K562 (cell line): ENCODE measurements around the gene PLCG2. TPM values are rescaled to one million over a fixed set of nuclear protein-coding genes. Genes with fewer than 3 reads are reported as not detected.

ENCODE experiments used
- ATAC-seq: fragments of 200-7000 bp; cut with Tn5 transposase; 3 replicates; pipeline ENCODE4 v1.9.1; 2020; ENCODE audit warnings: moderate library complexity
- BruUV-seq: library from RNA; stranded (reverse); fragments of 400-500 nt; replicated peaks from 2 replicates; lab custom pipeline; 2021; lab: Mats Ljungman, UMichigan
- CTCF ChIA-PET: fragments of 300-600 bp; formaldehyde crosslinking; extraction: SDS; loops from one replicate; lab custom pipeline; 2021; ENCODE audit warnings: low intra/inter-chr PET ratio; lab: Yijun Ruan, JAX
- POLR2A ChIA-PET: fragments of 300-600, 350-650 bp; sonication (Branson Sonifier 250); formaldehyde crosslinking; extraction: SDS; loops from one replicate; lab custom pipeline; 2021; ENCODE audit warnings: antibody characterized with exemption, inconsistent platforms; lab: Yijun Ruan, JAX
- DNase-seq, 4 experiments: peaks; one replicate each; pipeline versions ENCODE4 v3.0.0 to v3.0.0-alpha.2; 2011 to 2018; ENCODE audit warnings: low spot score in 3 of 4, mixed read lengths in 3 of 4; ENCODE audit errors: extremely low read depth in 1 of 4
- FAIRE-seq: peaks from 2 replicates; lab custom pipeline; 2011; peaks lifted over from hg19 to GRCh38; lab: Jason Lieb, UNC
- H2AFZ ChIP-seq: 2 replicates; pipeline ENCODE4 v1.6.0; 2011; ENCODE audit warnings: low read depth, low read length, control low read depth, inconsistent platforms
- H3K27ac ChIP-seq: fragments of 200-600 bp; 3 replicates; pipeline ENCODE4 v1.8.0; 2011; ENCODE audit warnings: low read depth, mild to moderate bottlenecking, control low read depth, inconsistent platforms, low read length, moderate library complexity, mixed read lengths; ENCODE audit errors: extremely low read depth
- H3K27me3 ChIP-seq, 2 experiments: fragments of 300-600 bp in 1 of 2; 2 replicates in 1 of 2; 3 replicates in 1 of 2; pipeline versions ENCODE4 v1.6.0 to v1.8.0; 2011; ENCODE audit warnings: inconsistent platforms in 2 of 2, low read length in 2 of 2, mild to moderate bottlenecking in 1 of 2, mixed read lengths in 1 of 2, moderate library complexity in 1 of 2; ENCODE audit not compliant: control insufficient read depth in 2 of 2, insufficient read depth in 2 of 2
- H3K36me3 ChIP-seq: fragments of 300-600 bp; 3 replicates; pipeline ENCODE4 v1.8.0; 2011; ENCODE audit warnings: mild to moderate bottlenecking, low read length, inconsistent platforms; ENCODE audit not compliant: control insufficient read depth, insufficient read depth
- H3K4me1 ChIP-seq, 2 experiments: fragments of 200-600 bp in 1 of 2; replicated peaks in 1 of 2; 2 replicates in 1 of 2; 3 replicates in 1 of 2; pipeline versions ENCODE4 v1.5.1 to v1.8.0; 2011; ENCODE audit warnings: inconsistent platforms in 2 of 2, low read length in 2 of 2, mild to moderate bottlenecking in 1 of 2, mixed read lengths in 1 of 2, moderate library complexity in 1 of 2; ENCODE audit not compliant: control insufficient read depth in 2 of 2, insufficient read depth in 2 of 2
- H3K4me2 ChIP-seq: 2 replicates; pipeline ENCODE4 v1.6.1; 2011; ENCODE audit warnings: low read length, control low read depth, inconsistent platforms, mixed read lengths; ENCODE audit not compliant: insufficient read depth
- H3K4me3 ChIP-seq: fragments of 200-600 bp; sonication (generic), shearing (Covaris generic); 2 replicates; pipeline ENCODE4 v1.5.1; 2016; ENCODE audit warnings: control low read depth, inconsistent platforms
- H3K79me2 ChIP-seq: fragments of 200-600 bp; 3 replicates; pipeline ENCODE4 v1.8.0; 2011; ENCODE audit warnings: low read length, inconsistent platforms; ENCODE audit not compliant: control insufficient read depth, insufficient read depth
- H3K9ac ChIP-seq, 2 experiments: 2 replicates each; pipeline versions ENCODE4 v1.6.0 to v1.6.1; 2011; ENCODE audit warnings: low read depth in 2 of 2, low read length in 2 of 2, control low read depth in 1 of 2, inconsistent platforms in 1 of 2, mild to moderate bottlenecking in 1 of 2, mixed read lengths in 1 of 2; ENCODE audit not compliant: insufficient read depth in 1 of 2
- H3K9me1 ChIP-seq: one replicate; pipeline ENCODE4 v1.6.0; 2011; ENCODE audit warnings: inconsistent platforms, mild to moderate bottlenecking, low read length, moderate library complexity; ENCODE audit not compliant: control insufficient read depth, insufficient read depth
- H3K9me3 ChIP-seq: replicated peaks from 2 replicates; pipeline ENCODE4 v1.5.1; 2011; ENCODE audit warnings: low read depth, low read length, inconsistent platforms; ENCODE audit not compliant: control insufficient read depth, insufficient read depth
- H4K20me1 ChIP-seq: replicated peaks from 2 replicates; pipeline ENCODE4 v1.6.1; 2011; ENCODE audit warnings: low read length, inconsistent platforms, mixed read lengths; ENCODE audit not compliant: control insufficient read depth, insufficient read depth
- ARID3B ChIP-seq: fragments of 250-450 bp; sonication (Bioruptor Pico); IDR thresholded peaks from 2 replicates; pipeline ENCODE4 v1.4.0; 2020; ENCODE audit warnings: borderline replicate concordance
- ATF7 ChIP-seq: fragments of 450-650 bp; IDR thresholded peaks from 2 replicates; pipeline ENCODE4 v1.7.1; 2014; ENCODE audit warnings: mild to moderate bottlenecking, moderate library complexity
- BRF1 ChIP-seq: IDR thresholded peaks from 3 replicates; pipeline ENCODE4 v1.6.1; 2011; ENCODE audit warnings: borderline replicate concordance, mild to moderate bottlenecking; ENCODE audit not compliant: insufficient read length; ENCODE audit errors: extremely low read depth
- CXXC5 ChIP-seq: fragments of 250-450 bp; sonication (Bioruptor Pico); IDR thresholded peaks from 2 replicates; pipeline ENCODE4 v1.8.0; 2022; ENCODE audit warnings: inconsistent platforms, mild to moderate bottlenecking, moderate library complexity
- E2F1 ChIP-seq: sonication (generic); formaldehyde crosslinking; IDR thresholded peaks from 2 replicates; pipeline ENCODE4 v1.8.1; 2023; ENCODE audit warnings: mild to moderate bottlenecking, missing genetic modification reagents, moderate library complexity
- ILK ChIP-seq: fragments of 450-650 bp; IDR thresholded peaks from 2 replicates; pipeline ENCODE4 v1.6.1; 2016; ENCODE audit warnings: missing genetic modification characterization, low read depth, mild to moderate bottlenecking, missing compliant biosample characterization, moderate library complexity, borderline replicate concordance
- MYBL2 ChIP-seq, 2 experiments: fragments of 450-650 bp in 1 of 2; sonication (generic) in 1 of 2; formaldehyde crosslinking in 1 of 2; IDR thresholded peaks; 2 replicates each; pipeline versions ENCODE4 v1.6.1 to v1.8.1; 2017 to 2022; ENCODE audit warnings: borderline replicate concordance in 1 of 2, inconsistent platforms in 1 of 2, low read depth in 1 of 2, mild to moderate bottlenecking in 1 of 2, missing genetic modification reagents in 1 of 2, moderate library complexity in 1 of 2
- NCOA2 ChIP-seq, 2 experiments: fragments of 450-650 bp; IDR thresholded peaks; 2 replicates each; pipeline ENCODE4 v1.6.1; 2018; ENCODE audit warnings: mild to moderate bottlenecking in 2 of 2, moderate library complexity in 1 of 2; ENCODE audit not compliant: partially characterized antibody in 2 of 2
- NFYB ChIP-seq: IDR thresholded peaks from 2 replicates; pipeline ENCODE4 v1.6.1; 2011; ENCODE audit warnings: mild to moderate bottlenecking, moderate library complexity; ENCODE audit not compliant: insufficient read length; ENCODE audit errors: extremely low read depth
- PML ChIP-seq: IDR thresholded peaks from 2 replicates; pipeline ENCODE4 v1.6.1; 2012; ENCODE audit warnings: low read length, inconsistent platforms
- THRA ChIP-seq: fragments of 450-650 bp; IDR thresholded peaks from 2 replicates; pipeline ENCODE4 v1.6.1; 2017; ENCODE audit warnings: mild to moderate bottlenecking, moderate library complexity
- ZNF507 ChIP-seq: conservative IDR thresholded peaks from 2 replicates; pipeline ENCODE4 v1.6.1; 2017; ENCODE audit warnings: missing genetic modification characterization, missing compliant biosample characterization
- ZNF764 ChIP-seq: fragments of 250-450 bp; sonication (Bioruptor Pico); IDR thresholded peaks from 2 replicates; pipeline ENCODE4 v1.4.0; 2020; ENCODE audit warnings: low read depth, mild to moderate bottlenecking, moderate library complexity
- WGBS: fragments of 100-300 bp; shearing (Covaris generic); methylation state at CpG from one replicate; pipeline ENCODE4 v1.1.6; 2016; ENCODE audit warnings: low coverage, mixed read lengths; ENCODE audit not compliant: insufficient coverage; ENCODE audit errors: missing lambda C conversion rate; 5-methylcytosine and 5-hydroxymethylcytosine counted together
- in situ Hi-C: fragments of 300-500 bp; cut with MboI; formaldehyde crosslinking; loops from 4 replicates; pipeline ENCODE4 v1.15.0; 2018; ENCODE audit warnings: inconsistent platforms, mixed read lengths
- intact Hi-C: fragments of 100-400 bp; cut with micrococcal nuclease; formaldehyde crosslinking; loops from 2 replicates; pipeline ENCODE4 v1.14.2; 2022
- polyA plus RNA-seq, 8 experiments: library from polyadenylated mRNA; depleted of rRNA in 4 of 8; stranded (reverse) in 5 of 8; unstranded in 3 of 8; fragments of >200 nt; fragmentation: Nextera tagmentation in 2 of 8; fragmentation: Illumina TruSeq in 1 of 8; extraction: Ambion mirVana in 2 of 8; extraction: Trizol in 1 of 8; gene quantifications; 2 replicates each; pipeline versions ENCODE4 v1.2.1 to v1.2.3, GENCODE V29; 2011 to 2014; ENCODE audit warnings: inconsistent platforms in 1 of 8, missing spikeins in 1 of 8
- total RNA-seq, 7 experiments: library from RNA; depleted of rRNA in 6 of 7; stranded (reverse); fragments of >200 nt in 6 of 7; fragmentation: Illumina TruSeq in 2 of 7; extraction: Trizol in 2 of 7; gene quantifications; 2 replicates each; pipeline versions ENCODE4 v1.2.1 to v1.2.3, GENCODE V29; 2011 to 2021; ENCODE audit warnings: low replicate concordance in 1 of 7
- TF ChIP-seq, protein P1 (sequence below): fragments of 250-450 bp; sonication (Bioruptor Pico); IDR thresholded peaks from 2 replicates; pipeline ENCODE4 v1.8.0; 2021; ENCODE audit warnings: moderate library complexity, mild to moderate bottlenecking, inconsistent platforms
- TF ChIP-seq, protein P2 (sequence below): sonication (generic); formaldehyde crosslinking; IDR thresholded peaks from 2 replicates; pipeline ENCODE4 v1.8.0; 2022; ENCODE audit warnings: mild to moderate bottlenecking, low read depth, missing genetic modification reagents

Gene PLCG2
- total and polyA plus RNA-seq, 9 of the 15 experiments (the other 6 are each of a cell fraction or from before 2014, with no cell fraction given): 0.94 to 7.1 (median 3.1) TPM

DNA sequence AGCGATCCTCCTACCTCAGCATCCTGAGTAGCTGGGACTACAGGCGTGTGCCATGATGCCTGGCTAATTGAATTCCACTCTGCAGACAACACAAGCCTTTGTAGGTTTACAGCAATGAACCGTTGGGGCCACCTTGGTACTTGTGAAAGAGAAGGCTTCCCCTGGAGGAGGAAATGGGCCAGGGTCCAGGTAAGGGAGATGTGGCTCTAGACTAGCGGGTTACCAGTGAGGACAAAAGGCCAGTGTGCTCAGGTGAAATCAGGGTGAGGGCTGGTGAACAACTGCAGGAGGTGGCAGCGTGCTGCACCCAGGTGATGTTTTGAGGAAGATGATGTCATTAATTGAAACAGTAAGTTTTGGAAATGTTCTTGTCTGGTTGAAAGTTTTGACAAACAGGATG lies 225.5 kb downstream of the PLCG2 start:
- Histone ChIP-seq H4K20me1 (no peaks in the 10 kb centered on the region), H3K79me2 (no peaks in the 10 kb centered on the region), H3K4me2 (no peak overlapping the region), H3K9me1 (no peaks in the 10 kb centered on the region), H3K27me3 (peaks cover 0 to 8% of the 10 kb centered on the region in 2 experiments; a peak in 3 of 5 replicates), H3K36me3 (no peaks in the 10 kb centered on the region), H3K4me3 (no peak overlapping the region), H3K9me3 (0 out of 2 replicates have a peak, but pooled peaks cover 2% of the 10 kb centered on the region), H3K27ac (no peak overlapping the region), H3K9ac (no peak overlapping the region), H2AFZ (no peak overlapping the region), H3K4me1 (no peaks in the 10 kb centered on the region)
- ATAC-seq (no peak), FAIRE-seq (no peak), DNase-seq (no peak)
- no TSS peak for BruUV-seq
- ChIA-PET POLR2A (no interaction called here), CTCF (no interaction called here)
- WGBS: 1% methylated on average over 5 of the region's 5 CpGs
- intact Hi-C loops: no loop called here
- in situ Hi-C loops: no loop called here
- TF ChIP-seq ARID3B (CRISPR knock-in tag): no peak
- TF ChIP-seq ATF7: no peak
- no peak for TF ChIP-seq CXXC5
- TF ChIP-seq ZNF764 (CRISPR knock-in tag): no peak
- no peak for TF ChIP-seq MYBL2 (IDR thresholded peaks at IDR 0.05; ENCODE audit: low read depth)
- no peak for TF ChIP-seq MYBL2 (CRISPR knock-in tag; IDR thresholded peaks at IDR 0.05; ENCODE audit: borderline replicate concordance)
- TF ChIP-seq, protein P1, sequence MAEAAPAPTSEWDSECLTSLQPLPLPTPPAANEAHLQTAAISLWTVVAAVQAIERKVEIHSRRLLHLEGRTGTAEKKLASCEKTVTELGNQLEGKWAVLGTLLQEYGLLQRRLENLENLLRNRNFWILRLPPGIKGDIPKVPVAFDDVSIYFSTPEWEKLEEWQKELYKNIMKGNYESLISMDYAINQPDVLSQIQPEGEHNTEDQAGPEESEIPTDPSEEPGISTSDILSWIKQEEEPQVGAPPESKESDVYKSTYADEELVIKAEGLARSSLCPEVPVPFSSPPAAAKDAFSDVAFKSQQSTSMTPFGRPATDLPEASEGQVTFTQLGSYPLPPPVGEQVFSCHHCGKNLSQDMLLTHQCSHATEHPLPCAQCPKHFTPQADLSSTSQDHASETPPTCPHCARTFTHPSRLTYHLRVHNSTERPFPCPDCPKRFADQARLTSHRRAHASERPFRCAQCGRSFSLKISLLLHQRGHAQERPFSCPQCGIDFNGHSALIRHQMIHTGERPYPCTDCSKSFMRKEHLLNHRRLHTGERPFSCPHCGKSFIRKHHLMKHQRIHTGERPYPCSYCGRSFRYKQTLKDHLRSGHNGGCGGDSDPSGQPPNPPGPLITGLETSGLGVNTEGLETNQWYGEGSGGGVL: no peak
- no peak for TF ChIP-seq PML
- no peak for TF ChIP-seq E2F1
- no peak for TF ChIP-seq BRF1
- no peak for TF ChIP-seq THRA
- no peak for TF ChIP-seq NFYB
- TF ChIP-seq ZNF507 (tag): no peak
- TF ChIP-seq ILK: no peak
- no peak for TF ChIP-seq NCOA2 (IDR thresholded peaks at IDR 0.05; ENCODE audit: partially characterized antibody in 2 of 2)
- TF ChIP-seq, protein P2, sequence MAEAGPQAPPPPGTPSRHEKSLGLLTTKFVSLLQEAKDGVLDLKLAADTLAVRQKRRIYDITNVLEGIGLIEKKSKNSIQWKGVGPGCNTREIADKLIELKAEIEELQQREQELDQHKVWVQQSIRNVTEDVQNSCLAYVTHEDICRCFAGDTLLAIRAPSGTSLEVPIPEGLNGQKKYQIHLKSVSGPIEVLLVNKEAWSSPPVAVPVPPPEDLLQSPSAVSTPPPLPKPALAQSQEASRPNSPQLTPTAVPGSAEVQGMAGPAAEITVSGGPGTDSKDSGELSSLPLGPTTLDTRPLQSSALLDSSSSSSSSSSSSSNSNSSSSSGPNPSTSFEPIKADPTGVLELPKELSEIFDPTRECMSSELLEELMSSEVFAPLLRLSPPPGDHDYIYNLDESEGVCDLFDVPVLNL (CRISPR knock-in tag): no peak
